H7 (cell line): ENCODE results near the gene GRM2. TPM values are rescaled to one million over a fixed set of nuclear protein-coding genes. Genes with fewer than 3 reads are reported as not detected.

Experiments
- DNase-seq: peaks from one replicate; pipeline ENCODE4 v3.0.0; 2012
- H3K27me3 ChIP-seq: 2 replicates; pipeline ENCODE4 v1.6.0; 2011; ENCODE audit warnings: mild to moderate bottlenecking, low read length; ENCODE audit not compliant: control insufficient read depth, insufficient read depth
- H3K36me3 ChIP-seq: replicated peaks from 2 replicates; pipeline ENCODE4 v1.5.1; 2011; ENCODE audit warnings: low read length; ENCODE audit not compliant: control insufficient read depth, insufficient read depth
- H3K4me3 ChIP-seq: 2 replicates; pipeline ENCODE4 v1.5.1; 2011; ENCODE audit warnings: low read depth, mild to moderate bottlenecking, control low read depth, low read length, moderate library complexity; ENCODE audit not compliant: insufficient read depth
- total RNA-seq: library from RNA; depleted of rRNA; stranded (reverse); fragments of >200 nt; shearing (Covaris generic); gene quantifications from 2 replicates; pipeline ENCODE4 v1.2.3, GENCODE V29; 2014

Gene GRM2
- total RNA-seq, 1 experiment from 2014 or later = 3.8 TPM

- Histone ChIP-seq H3K4me3 (no peak overlapping the region), H3K36me3 (no peaks in the 10 kb centered on the region; the same call in 1 of the 2 replicates), H3K27me3 (no peaks in the 10 kb centered on the region)
- no peak for DNase-seq
Measured at GRCh38 chr3:51676102-51676640, 30.7 kb upstream of the GRM2 start.

- no peaks in the 10 kb centered on the region; the same call in 1 of the 2 replicates for H3K36me3 ChIP-seq
- H3K27me3 ChIP-seq = no peaks in the 10 kb centered on the region
- DNase-seq = no peak
- H3K4me3 ChIP-seq = no peak overlapping the region
Measured at GRCh38 chr3:51677358-51677757, 29.5 kb upstream of the GRM2 start.

GRCh38 chr3:51678186-51678585 lies 28.7 kb upstream of the GRM2 start:
- DNase-seq = no peak
- Histone ChIP-seq H3K4me3 (no peak overlapping the region), H3K36me3 (no peaks in the 10 kb centered on the region; the same call in 1 of the 2 replicates), H3K27me3 (no peaks in the 10 kb centered on the region)

- no peak for DNase-seq
- H3K36me3 ChIP-seq = no peaks in the 10 kb centered on the region; the same call in 1 of the 2 replicates
- H3K4me3 ChIP-seq = no peak overlapping the region
- no peaks in the 10 kb centered on the region for H3K27me3 ChIP-seq
Measured at GRCh38 chr3:51678641-51679040, 28.2 kb upstream of the GRM2 start.

- Histone ChIP-seq H3K4me3 (no peak overlapping the region), H3K36me3 (no peaks in the 10 kb centered on the region; the same call in 1 of the 2 replicates), H3K27me3 (no peaks in the 10 kb centered on the region)
- DNase-seq = no peak
Measured at GRCh38 chr3:51679318-51679717, 27.6 kb upstream of the GRM2 start.

GRCh38 chr3:51679777-51680176 lies 27.1 kb upstream of the GRM2 start:
- H3K4me3 ChIP-seq = no peak overlapping the region
- H3K27me3 ChIP-seq = no peaks in the 10 kb centered on the region
- H3K36me3 ChIP-seq = no peaks in the 10 kb centered on the region; the same call in 1 of the 2 replicates
- no peak for DNase-seq

GRCh38 chr3:51680196-51680595 lies 26.7 kb upstream of the GRM2 start:
- Histone ChIP-seq H3K4me3 (no peak overlapping the region), H3K27me3 (no peaks in the 10 kb centered on the region), H3K36me3 (no peaks in the 10 kb centered on the region; the same call in 1 of the 2 replicates)
- DNase-seq = no peak

GRCh38 chr3:51680663-51681230 lies 26.1 kb upstream of the GRM2 start:
- H3K27me3 ChIP-seq = no peaks in the 10 kb centered on the region
- no peak overlapping the region for H3K4me3 ChIP-seq
- no peak for DNase-seq
- H3K36me3 ChIP-seq = no peaks in the 10 kb centered on the region; the same call in 1 of the 2 replicates

- no peaks in the 10 kb centered on the region for H3K27me3 ChIP-seq
Measured at GRCh38 chr3:51681453-51681852, 25.4 kb upstream of the GRM2 start.

GRCh38 chr3:51682079-51682478 lies 24.8 kb upstream of the GRM2 start:
- Histone ChIP-seq H3K36me3 (no peaks in the 10 kb centered on the region), H3K4me3 (no peak overlapping the region), H3K27me3 (no peaks in the 10 kb centered on the region)
- peak; percentile 94 for DNase-seq

More at GRCh38 chr3:51681453-51681852, 25.4 kb upstream of the GRM2 start:
- DNase-seq = no peak
- H3K4me3 ChIP-seq = no peak overlapping the region
- no peaks in the 10 kb centered on the region; the same call in 1 of the 2 replicates for H3K36me3 ChIP-seq

- H3K36me3 ChIP-seq = no peaks in the 10 kb centered on the region
- H3K27me3 ChIP-seq = no peaks in the 10 kb centered on the region
- DNase-seq = no peak
- no peak overlapping the region for H3K4me3 ChIP-seq
Measured at GRCh38 chr3:51682526-51682925, 24.3 kb upstream of the GRM2 start.

- DNase-seq = no peak
- H3K27me3 ChIP-seq = no peaks in the 10 kb centered on the region
- H3K36me3 ChIP-seq = no peaks in the 10 kb centered on the region; the same call in 1 of the 2 replicates
- H3K4me3 ChIP-seq = no peak overlapping the region
Measured at GRCh38 chr3:51683566-51683965, 23.3 kb upstream of the GRM2 start.

- Histone ChIP-seq H3K4me3 (no peak overlapping the region), H3K27me3 (no peaks in the 10 kb centered on the region), H3K36me3 (no peaks in the 10 kb centered on the region; the same call in 1 of the 2 replicates)
- DNase-seq = no peak
Measured at GRCh38 chr3:51684971-51685751, 21.7 kb upstream of the GRM2 start.

- Histone ChIP-seq H3K27me3 (no peaks in the 10 kb centered on the region), H3K4me3 (no peak overlapping the region), H3K36me3 (no peaks in the 10 kb centered on the region; the same call in 1 of the 2 replicates)
- DNase-seq = no peak
Measured at GRCh38 chr3:51686056-51686455, 20.8 kb upstream of the GRM2 start.
